PC-9 (cell line): Measurements from ENCODE around the gene GATA2. TPM values are rescaled to one million over a fixed set of nuclear protein-coding genes. Genes with fewer than 3 reads are reported as not detected.

Source experiments
- BruUV-seq: library from RNA; stranded (reverse); fragments of 400-500 nt; replicated peaks from 2 replicates; lab custom pipeline; 2021; lab: Mats Ljungman, UMichigan
- CTCF ChIA-PET: fragments of 300-600 bp; sonication (Branson Sonifier 250); formaldehyde crosslinking; loops from one replicate; lab custom pipeline; 2022; ENCODE audit warnings: antibody characterized with exemption; lab: Charles Lee
- POLR2A ChIA-PET: fragments of 300-600 bp; sonication (Branson Sonifier 250); formaldehyde crosslinking; loops from one replicate; lab custom pipeline; 2022; ENCODE audit warnings: antibody characterized with exemption; ENCODE audit not compliant: unreplicated experiment; lab: Charles Lee
- DNase-seq, 2 experiments: peaks; one replicate each; pipeline versions ENCODE4 v3.0.0 to v3.0.0-alpha.2; 2015 to 2022; ENCODE audit warnings: mixed read lengths in 1 of 2
- H2AFZ ChIP-seq: fragments of 200-600 bp; sonication (generic); 2 replicates; pipeline ENCODE4 v1.8.1; 2017; ENCODE audit warnings: antibody characterized with exemption
- H3F3A ChIP-seq: fragments of 200-600 bp; sonication (generic); 2 replicates; pipeline ENCODE4 v1.8.1; 2017; ENCODE audit warnings: antibody characterized with exemption, mild to moderate bottlenecking, low read depth; ENCODE audit not compliant: insufficient read depth
- H3K27ac ChIP-seq: fragments of 200-600 bp; sonication (generic); 2 replicates; pipeline ENCODE4 v1.6.1; 2016; ENCODE audit warnings: mixed run types
- H3K27me3 ChIP-seq: fragments of 200-600 bp; sonication (generic); 2 replicates; pipeline ENCODE4 v1.6.1; 2016; ENCODE audit warnings: low read depth, mixed run types; ENCODE audit not compliant: insufficient read depth
- H3K36me3 ChIP-seq: fragments of 200-600 bp; sonication (generic); 2 replicates; pipeline ENCODE4 v1.6.1; 2016; ENCODE audit warnings: low read depth, mixed run types
- H3K4me1 ChIP-seq: fragments of 200-600 bp; sonication (generic); replicated peaks from 2 replicates; pipeline ENCODE4 v1.6.1; 2016; ENCODE audit warnings: mixed run types; ENCODE audit not compliant: insufficient read depth
- H3K4me2 ChIP-seq: fragments of 200-600 bp; sonication (generic); 2 replicates; pipeline ENCODE4 v1.6.1; 2017; ENCODE audit warnings: mixed run types
- H3K4me3 ChIP-seq: fragments of 200-600 bp; sonication (generic); 2 replicates; pipeline ENCODE4 v1.6.1; 2016; ENCODE audit warnings: mixed run types
- H3K79me2 ChIP-seq: fragments of 200-600 bp; sonication (generic); 2 replicates; pipeline ENCODE4 v1.6.1; 2017; ENCODE audit warnings: low read depth, mixed run types
- H3K9me2 ChIP-seq: fragments of 200-600 bp; sonication (generic); 2 replicates; pipeline ENCODE4 v1.8.1; 2017; ENCODE audit warnings: mild to moderate bottlenecking; ENCODE audit not compliant: insufficient read depth
- H3K9me3 ChIP-seq: fragments of 200-600 bp; sonication (generic); 2 replicates; pipeline ENCODE4 v1.8.1; 2016; ENCODE audit warnings: low read depth; ENCODE audit not compliant: insufficient read depth
- H4K20me1 ChIP-seq: fragments of 200-600 bp; sonication (generic); 2 replicates; pipeline ENCODE4 v1.8.1; 2017; ENCODE audit not compliant: insufficient read depth
- CTCF ChIP-seq: fragments of 200-600 bp; sonication (generic); conservative IDR thresholded peaks from 2 replicates; pipeline ENCODE4 v1.6.1; 2017; ENCODE audit warnings: mixed run types, antibody characterized with exemption, mild to moderate bottlenecking, moderate library complexity
- EZH2 ChIP-seq: fragments of 200-600 bp; sonication (generic); IDR thresholded peaks from 2 replicates; pipeline ENCODE4 v1.8.0; 2017; ENCODE audit warnings: antibody characterized with exemption, low read depth
- intact Hi-C: fragments of 100-400 bp; cut with micrococcal nuclease; formaldehyde crosslinking; loops from one replicate; pipeline ENCODE4 v1.10.0; 2022; ENCODE audit not compliant: unreplicated experiment
- total RNA-seq: library from RNA; stranded (reverse); gene quantifications from 2 replicates; pipeline ENCODE4 v1.2.3, GENCODE V29; 2021

The GATA2 gene
- total RNA-seq, 1 experiment from 2014 or later, result 29.0 TPM

- intact Hi-C loops, result no loop called here
- DNase-seq, result peak; percentile 39 to 56
- CTCF ChIA-PET, result no interaction called here
- Histone ChIP-seq H4K20me1 (no peaks in the 10 kb centered on the region), H3K79me2 (no peaks in the 10 kb centered on the region), H2AFZ (no peak overlapping the region), H3K9me3 (peaks cover 6% of the 10 kb centered on the region; the same call in 1 of the 2 replicates), H3K4me3 (no peak overlapping the region), H3K27me3 (no peaks in the 10 kb centered on the region), H3K9me2 (no peaks in the 10 kb centered on the region), H3K4me1 (peaks cover 39% of the 10 kb centered on the region), H3K36me3 (no peaks in the 10 kb centered on the region), H3K4me2 (no peak overlapping the region), H3K27ac (no peak overlapping the region), H3F3A (peaks cover 26% of the 10 kb centered on the region)
- POLR2A ChIA-PET, result interaction anchor here (0.6 to 0.9 kb wide), 2 partner anchors 44 to 72 kb away, joined by 4 read pairs; no protein-coding TSS in a partner anchor
- BruUV-seq, result no TSS peak
- TF ChIP-seq EZH2 (no peak), CTCF (no peak)
These were observed 53.8 kb downstream of the GATA2 start for GRCh38 chr3:128439226-128439625.

GRCh38 chr3:128438488-128439072, 54.4 kb downstream of the GATA2 start:
- no TSS peak for BruUV-seq
- CTCF ChIA-PET, result no interaction called here
- peaks cover 33% of the 10 kb centered on the region for H3F3A ChIP-seq
- no peak for TF ChIP-seq EZH2
- TF ChIP-seq CTCF, result no peak; the same call in 1 of the 2 replicates
- H3K9me3 ChIP-seq, result peaks cover 6% of the 10 kb centered on the region; the same call in 1 of the 2 replicates
- H3K4me3 ChIP-seq, result no peak overlapping the region
- POLR2A ChIA-PET, result interaction anchor here (0.9 kb wide), 1 partner anchor 44 kb away, joined by 4 read pairs; no protein-coding TSS in a partner anchor
- H3K79me2 ChIP-seq, result no peaks in the 10 kb centered on the region
- H3K36me3 ChIP-seq, result no peaks in the 10 kb centered on the region
- no peak overlapping the region for H3K4me2 ChIP-seq
- H3K4me1 ChIP-seq, result peaks cover 45% of the 10 kb centered on the region
- H3K9me2 ChIP-seq, result no peaks in the 10 kb centered on the region
- no peak for DNase-seq
- intact Hi-C loops, result no loop called here
- no peaks in the 10 kb centered on the region for H4K20me1 ChIP-seq
- no peak overlapping the region for H3K27ac ChIP-seq
- no peak overlapping the region for H2AFZ ChIP-seq
- no peaks in the 10 kb centered on the region for H3K27me3 ChIP-seq

- peaks cover 63% of the 10 kb centered on the region for H3K4me1 ChIP-seq
- no peaks in the 10 kb centered on the region for H3K9me2 ChIP-seq
- no TSS peak for BruUV-seq
- ChIA-PET POLR2A (interaction anchor here (0.7 kb wide), 1 partner anchor 52 kb away, joined by 3 read pairs; no protein-coding TSS in a partner anchor), CTCF (no interaction called here)
- no peaks in the 10 kb centered on the region for H3K27me3 ChIP-seq
- intact Hi-C loops, result no loop called here
- H3K9me3 ChIP-seq, result peaks cover 6% of the 10 kb centered on the region; the same call in 1 of the 2 replicates
- H3K27ac ChIP-seq, result peak overlapping the region; percentile 77
- TF ChIP-seq CTCF, result no peak
- H3K36me3 ChIP-seq, result no peaks in the 10 kb centered on the region
- H3F3A ChIP-seq, result peaks cover 40% of the 10 kb centered on the region
- no peaks in the 10 kb centered on the region for H4K20me1 ChIP-seq
- peak overlapping the region; percentile 72 for H3K4me2 ChIP-seq
- H3K4me3 ChIP-seq, result no peak overlapping the region
- no peaks in the 10 kb centered on the region for H3K79me2 ChIP-seq
- H2AFZ ChIP-seq, result no peak overlapping the region
- DNase-seq, result peak in 1 of 2 experiments; percentile 71
These were observed 56.8 kb downstream of the GATA2 start for GRCh38 chr3:128436214-128436613.
